ENCODE results near the gene CENPO.

Gene CENPO

GRCh38 chr2:24771764-24772586 lies 21.2 kb upstream of the CENPO start:
- Histone ChIP-seq H2AFZ (ENCODE audit: low read length) (no peak overlapping the region), H3K9me3 (replicated peaks; ENCODE audit: insufficient read depth, low read length) (no peaks in the 10 kb centered on the region), H4K20me1 (ENCODE audit: insufficient read depth, low read length) (no peaks in the 10 kb centered on the region), H3K9me2 (replicated peaks; ENCODE audit: insufficient read depth, low read length) (no peaks in the 10 kb centered on the region), H3K27me3 (replicated peaks; ENCODE audit: insufficient read depth, low read length) (no peaks in the 10 kb centered on the region), H3K4me3 (ENCODE audit: low read length) (no peak overlapping the region), H3K9ac (ENCODE audit: low read length) (no peak overlapping the region), H3K79me2 (ENCODE audit: low read length) (no peaks in the 10 kb centered on the region), H3K27ac (ENCODE audit: low read length) (no peak overlapping the region), H3K4me2 (ENCODE audit: low read depth, low read length) (no peak overlapping the region), H3K36me3 (replicated peaks; ENCODE audit: insufficient read depth, low read length) (no peaks in the 10 kb centered on the region), H3F3A (ENCODE audit: insufficient read depth, low read length) (no peaks in the 10 kb centered on the region), H3K4me1 (ENCODE audit: low read length) (no peaks in the 10 kb centered on the region)
- TF ChIP-seq, protein P1, sequence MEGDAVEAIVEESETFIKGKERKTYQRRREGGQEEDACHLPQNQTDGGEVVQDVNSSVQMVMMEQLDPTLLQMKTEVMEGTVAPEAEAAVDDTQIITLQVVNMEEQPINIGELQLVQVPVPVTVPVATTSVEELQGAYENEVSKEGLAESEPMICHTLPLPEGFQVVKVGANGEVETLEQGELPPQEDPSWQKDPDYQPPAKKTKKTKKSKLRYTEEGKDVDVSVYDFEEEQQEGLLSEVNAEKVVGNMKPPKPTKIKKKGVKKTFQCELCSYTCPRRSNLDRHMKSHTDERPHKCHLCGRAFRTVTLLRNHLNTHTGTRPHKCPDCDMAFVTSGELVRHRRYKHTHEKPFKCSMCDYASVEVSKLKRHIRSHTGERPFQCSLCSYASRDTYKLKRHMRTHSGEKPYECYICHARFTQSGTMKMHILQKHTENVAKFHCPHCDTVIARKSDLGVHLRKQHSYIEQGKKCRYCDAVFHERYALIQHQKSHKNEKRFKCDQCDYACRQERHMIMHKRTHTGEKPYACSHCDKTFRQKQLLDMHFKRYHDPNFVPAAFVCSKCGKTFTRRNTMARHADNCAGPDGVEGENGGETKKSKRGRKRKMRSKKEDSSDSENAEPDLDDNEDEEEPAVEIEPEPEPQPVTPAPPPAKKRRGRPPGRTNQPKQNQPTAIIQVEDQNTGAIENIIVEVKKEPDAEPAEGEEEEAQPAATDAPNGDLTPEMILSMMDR (IDR thresholded peaks at IDR 0.05; ENCODE audit: low read length): no peak
- TF ChIP-seq EZH2phosphoT487 (IDR thresholded peaks at IDR 0.05; ENCODE audit: low read length): no peak
- no peak for DNase-seq

GRCh38 chr2:24774373-24774772 lies 18.9 kb upstream of the CENPO start:
- Histone ChIP-seq H3K27me3 (replicated peaks; ENCODE audit: insufficient read depth, low read length) (no peaks in the 10 kb centered on the region), H3F3A (ENCODE audit: insufficient read depth, low read length) (no peaks in the 10 kb centered on the region), H3K9me2 (replicated peaks; ENCODE audit: insufficient read depth, low read length) (no peaks in the 10 kb centered on the region), H3K4me1 (ENCODE audit: low read length) (no peaks in the 10 kb centered on the region), H2AFZ (ENCODE audit: low read length) (no peak overlapping the region), H3K4me3 (ENCODE audit: low read length) (no peak overlapping the region), H3K36me3 (replicated peaks; ENCODE audit: insufficient read depth, low read length) (no peaks in the 10 kb centered on the region), H3K9me3 (replicated peaks; ENCODE audit: insufficient read depth, low read length) (no peaks in the 10 kb centered on the region), H4K20me1 (ENCODE audit: insufficient read depth, low read length) (no peaks in the 10 kb centered on the region), H3K79me2 (ENCODE audit: low read length) (no peaks in the 10 kb centered on the region), H3K4me2 (ENCODE audit: low read depth, low read length) (no peak overlapping the region), H3K9ac (ENCODE audit: low read length) (no peak overlapping the region), H3K27ac (ENCODE audit: low read length) (no peak overlapping the region)
- no peak for DNase-seq
- TF ChIP-seq EZH2 (optimal IDR thresholded peaks at IDR 0.05; ENCODE audit: low read depth, low read length) (no peak), EZH2phosphoT487 (IDR thresholded peaks at IDR 0.05; ENCODE audit: low read length) (no peak)
- TF ChIP-seq, protein P1 (IDR thresholded peaks at IDR 0.05; ENCODE audit: low read length): no peak

DNA sequence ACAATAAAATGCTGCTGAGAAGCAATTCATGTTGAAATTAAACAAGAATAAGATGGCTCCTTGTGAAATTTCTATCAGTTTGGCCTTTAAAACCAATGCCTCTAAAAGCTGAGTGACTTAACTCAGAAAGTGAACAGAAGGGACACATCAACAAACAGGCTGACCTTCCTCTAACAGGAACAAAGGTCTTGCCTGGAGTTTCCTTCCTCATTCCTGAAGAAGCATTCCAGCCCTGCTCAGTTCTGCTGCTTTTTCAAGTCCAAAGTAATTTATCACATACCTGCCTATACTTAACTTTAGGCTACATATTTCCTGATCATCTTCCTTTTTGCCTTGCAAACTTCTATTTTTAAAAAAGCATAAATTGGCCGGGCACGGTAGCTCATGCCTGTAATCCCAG lies 14.1 kb upstream of the CENPO start:
- H3K27ac ChIP-seq (ENCODE audit: low read length): no peak overlapping the region
- no peak overlapping the region for H2AFZ ChIP-seq (ENCODE audit: low read length)
- H3K9ac ChIP-seq (ENCODE audit: low read length): no peak overlapping the region
- H3K4me1 ChIP-seq (ENCODE audit: low read length): no peaks in the 10 kb centered on the region
- no peaks in the 10 kb centered on the region for H3K9me3 ChIP-seq (replicated peaks; ENCODE audit: insufficient read depth, low read length)
- H3K4me3 ChIP-seq (ENCODE audit: low read length): no peak overlapping the region
- H3K36me3 ChIP-seq (replicated peaks; ENCODE audit: insufficient read depth, low read length): no peaks in the 10 kb centered on the region
- H4K20me1 ChIP-seq (ENCODE audit: insufficient read depth, low read length): no peaks in the 10 kb centered on the region
- no peaks in the 10 kb centered on the region for H3K27me3 ChIP-seq (replicated peaks; ENCODE audit: insufficient read depth, low read length)
- no peak overlapping the region for H3K4me2 ChIP-seq (ENCODE audit: low read depth, low read length)
- H3K9me2 ChIP-seq (replicated peaks; ENCODE audit: insufficient read depth, low read length): no peaks in the 10 kb centered on the region
- no peak for DNase-seq
- no peaks in the 10 kb centered on the region for H3F3A ChIP-seq (ENCODE audit: insufficient read depth, low read length)
- TF ChIP-seq, protein P1 (IDR thresholded peaks at IDR 0.05; ENCODE audit: low read length): no peak
- no peak for TF ChIP-seq EZH2 (optimal IDR thresholded peaks at IDR 0.05; ENCODE audit: low read depth, low read length)
- H3K79me2 ChIP-seq (ENCODE audit: low read length): no peaks in the 10 kb centered on the region
